Glomerular visceral epithelial cell (primary cell): Measurements from ENCODE around the gene LPP.

Experiments used
- DNase-seq: peaks from one replicate; pipeline ENCODE4 v3.0.0-alpha.2; 2016; ENCODE audit errors: extremely low spot score

LPP gene

GRCh38 chr3:188510366-188510765 lies 356.4 kb downstream of the LPP start:
- DNase-seq = peak; percentile 50

- DNase-seq = no peak
These were observed 359.8 kb downstream of the LPP start for GRCh38 chr3:188513662-188514328.

GRCh38 chr3:188516515-188516914 lies 362.6 kb downstream of the LPP start:
- DNase-seq = no peak

GRCh38 chr3:188518416-188518815 lies 364.5 kb downstream of the LPP start:
- no peak for DNase-seq

GRCh38 chr3:188518835-188519452 lies 365.0 kb downstream of the LPP start:
- DNase-seq = no peak

GRCh38 chr3:188520466-188520865 lies 366.5 kb downstream of the LPP start:
- no peak for DNase-seq

- DNase-seq = no peak
These were observed 368.2 kb downstream of the LPP start for GRCh38 chr3:188522115-188522514.

- peak; percentile 55 for DNase-seq
These were observed 369.3 kb downstream of the LPP start for GRCh38 chr3:188523291-188523690.

- DNase-seq = no peak
These were observed 370.1 kb downstream of the LPP start for GRCh38 chr3:188524052-188524451.

- no peak for DNase-seq
These were observed 372.1 kb downstream of the LPP start for GRCh38 chr3:188526057-188526456.

GRCh38 chr3:188527389-188527788 lies 373.4 kb downstream of the LPP start:
- DNase-seq = no peak

- no peak for DNase-seq
These were observed 374.4 kb downstream of the LPP start for GRCh38 chr3:188528396-188528795.

- no peak for DNase-seq
These were observed 375.3 kb downstream of the LPP start for GRCh38 chr3:188529228-188529627.

GRCh38 chr3:188530226-188530625 lies 376.3 kb downstream of the LPP start:
- DNase-seq = no peak

- peak; percentile 59 for DNase-seq
These were observed 377.3 kb downstream of the LPP start for GRCh38 chr3:188531210-188531609.

GRCh38 chr3:188533172-188533571 lies 379.2 kb downstream of the LPP start:
- DNase-seq = no peak

- no peak for DNase-seq
These were observed 379.8 kb downstream of the LPP start for GRCh38 chr3:188533612-188534357.

- no peak for DNase-seq
These were observed 380.7 kb downstream of the LPP start for GRCh38 chr3:188534633-188535032.

GRCh38 chr3:188537606-188538005 lies 383.6 kb downstream of the LPP start:
- DNase-seq = no peak

GRCh38 chr3:188539037-188539436 lies 385.1 kb downstream of the LPP start:
- DNase-seq = no peak

GRCh38 chr3:188539631-188540194 lies 385.8 kb downstream of the LPP start:
- DNase-seq = no peak

- DNase-seq = no peak
These were observed 388.2 kb downstream of the LPP start for GRCh38 chr3:188542196-188542595.

- DNase-seq = no peak
These were observed 390.1 kb downstream of the LPP start for GRCh38 chr3:188544012-188544411.
